GM21447 (cell line): ENCODE results near the gene FARS2.
"Not testable (repeated sequence)": the region's sequence is repeated elsewhere in the genome, so short reads cannot be mapped to it uniquely, and the experiment has no call there.

ENCODE experiments used
- ATAC-seq: cut with Tn5 transposase; IDR thresholded peaks from one replicate; pipeline ENCODE4 v1.9.1; 2021; ENCODE audit not compliant: unreplicated experiment

The FARS2 gene

GRCh38 chr6:5563086-5563485, 301.8 kb downstream of the FARS2 start:
- no peak for ATAC-seq

DNA sequence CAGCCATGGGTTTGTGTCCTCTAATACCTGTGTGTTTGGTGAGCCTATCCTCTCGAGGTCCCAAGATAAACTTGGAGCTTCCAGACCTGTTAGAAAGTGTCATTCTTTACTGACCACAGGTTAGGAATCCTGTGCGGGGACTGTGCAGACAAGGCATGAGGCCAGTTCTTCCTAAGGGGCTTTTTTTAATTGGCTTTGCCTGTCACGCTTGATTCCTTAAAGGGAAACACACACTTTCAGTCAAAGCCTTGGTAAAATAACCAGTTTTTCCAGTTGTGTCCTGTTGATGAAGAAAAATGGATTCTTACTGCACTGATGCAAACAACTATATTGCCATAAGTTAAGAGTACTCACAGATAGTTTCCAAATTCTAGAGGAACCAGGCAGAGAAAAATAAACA, 303.4 kb downstream of the FARS2 start:
- not testable (repeated sequence) for ATAC-seq

GRCh38 chr6:5565971-5566370, 304.7 kb downstream of the FARS2 start:
- no peak for ATAC-seq

DNA sequence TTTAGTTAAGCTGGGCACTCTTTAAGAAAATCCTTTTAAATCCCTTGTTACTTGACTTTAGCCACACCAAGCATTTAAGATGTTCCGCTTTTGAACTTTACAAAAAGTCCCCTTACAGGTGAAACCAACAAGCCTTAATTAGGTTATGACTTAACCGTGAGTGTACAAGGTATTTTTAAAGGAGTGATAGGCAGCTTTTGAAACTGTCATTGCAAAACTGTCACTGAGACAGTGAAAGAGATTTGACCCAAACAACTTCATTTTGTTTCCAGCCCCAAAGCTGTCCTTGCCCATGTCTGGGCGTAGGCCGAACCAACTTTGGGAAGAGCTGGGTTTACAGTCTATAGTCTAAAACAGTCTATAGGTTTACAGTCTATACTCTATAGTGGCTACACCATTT, 305.4 kb downstream of the FARS2 start:
- ATAC-seq, result peak; percentile 67

DNA sequence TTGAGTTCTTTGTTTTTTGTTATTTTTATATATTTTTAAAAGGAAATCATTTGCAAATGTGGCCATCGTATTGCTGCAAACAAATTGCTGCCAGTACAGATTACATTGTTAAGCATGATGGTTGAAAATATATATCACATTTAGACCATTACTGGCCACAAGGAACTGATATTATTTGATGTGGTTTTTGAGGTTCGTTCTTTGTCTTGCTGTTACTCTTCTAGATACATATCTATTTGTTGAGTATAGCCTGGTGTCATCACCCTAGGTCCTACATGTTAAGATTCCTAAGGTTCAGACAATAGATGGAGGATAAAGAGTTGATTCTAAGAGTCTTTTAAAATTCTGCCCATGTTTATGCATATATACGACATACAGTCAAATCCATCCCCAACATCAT, 306.0 kb downstream of the FARS2 start:
- ATAC-seq, result no peak

GRCh38 chr6:5567890-5568289, 306.6 kb downstream of the FARS2 start:
- ATAC-seq, result no peak

DNA sequence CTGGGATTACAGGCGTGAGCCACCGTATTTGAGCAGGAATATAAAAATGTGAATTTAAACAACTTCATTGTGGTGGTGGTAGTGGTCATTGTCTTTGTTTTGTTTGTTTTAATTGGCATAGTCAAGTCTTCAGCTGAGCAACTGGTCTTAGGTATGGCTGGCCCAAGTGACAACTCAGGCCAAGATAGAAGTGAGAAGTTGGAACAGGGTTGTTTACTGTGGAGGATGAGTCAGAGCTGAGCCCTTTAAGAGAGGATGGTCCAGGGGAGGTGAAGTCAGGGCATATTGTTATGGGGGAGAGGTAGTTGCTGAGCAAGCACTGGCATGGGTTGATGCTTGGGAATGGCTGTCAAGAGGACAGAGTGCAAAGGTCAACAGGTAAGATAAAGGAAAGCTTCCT, 308.2 kb downstream of the FARS2 start:
- no peak for ATAC-seq

GRCh38 chr6:5570641-5571040, 309.3 kb downstream of the FARS2 start:
- ATAC-seq, result no peak

GRCh38 chr6:5580736-5581581, 319.6 kb downstream of the FARS2 start:
- no peak for ATAC-seq

DNA sequence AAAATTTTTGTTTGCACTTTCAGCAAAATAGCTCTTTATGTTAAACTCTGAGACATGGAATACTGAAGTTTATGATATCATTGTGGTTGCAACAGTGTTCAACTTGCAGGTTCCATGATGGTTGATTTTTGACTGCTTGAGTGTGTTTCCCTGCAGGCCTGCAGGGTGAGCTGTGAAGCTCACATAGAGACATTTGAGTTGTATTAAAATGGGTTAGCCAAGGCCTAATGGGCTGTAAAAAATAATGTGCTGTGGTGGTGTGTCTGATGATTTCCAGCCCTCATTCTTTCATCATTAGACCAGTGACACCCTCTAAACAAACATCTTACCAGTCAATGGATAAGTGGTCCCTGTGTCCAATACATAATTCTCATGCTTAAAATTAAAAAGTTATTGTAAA, 321.4 kb downstream of the FARS2 start:
- no peak for ATAC-seq

GRCh38 chr6:5583528-5583927, 322.2 kb downstream of the FARS2 start:
- ATAC-seq, result no peak

DNA sequence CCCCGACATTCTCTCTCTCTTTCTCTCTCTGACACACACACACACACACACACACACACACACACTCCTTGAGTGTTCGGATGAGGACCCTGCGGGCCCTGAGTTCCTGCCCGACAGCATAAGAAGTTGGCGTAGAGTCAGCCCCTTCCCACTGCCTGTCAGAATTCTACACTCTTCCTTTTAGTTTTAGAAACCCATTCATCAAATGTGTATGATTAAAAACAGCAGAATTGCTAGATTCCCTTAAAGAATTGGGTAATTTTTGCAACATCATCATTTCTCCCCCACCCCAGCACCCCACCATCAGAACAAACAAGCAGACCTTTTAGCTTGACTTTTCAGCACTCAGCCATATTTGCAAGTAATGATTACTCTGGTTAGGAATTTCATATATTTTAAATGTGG, 322.8 kb downstream of the FARS2 start:
- no peak for ATAC-seq

DNA sequence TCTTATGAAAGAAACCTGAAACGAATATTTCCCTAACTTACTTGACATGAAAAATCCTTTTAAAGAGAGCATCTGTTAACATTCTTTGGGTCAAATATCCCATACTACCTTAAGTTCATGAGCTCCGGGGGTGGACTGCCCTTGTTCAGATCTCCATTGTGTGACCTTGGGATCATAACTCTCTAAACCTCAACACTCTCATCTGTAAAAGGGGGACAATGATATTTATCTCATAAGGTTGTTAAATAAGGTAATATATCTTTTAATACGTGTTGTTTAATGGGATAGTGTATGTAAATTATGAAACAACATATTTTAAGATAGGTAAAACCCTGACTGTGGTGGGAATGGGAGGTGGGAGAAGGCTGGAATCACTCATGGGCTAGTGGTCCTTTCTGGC, 326.3 kb downstream of the FARS2 start:
- ATAC-seq, result no peak

GRCh38 chr6:5589422-5590141, 328.3 kb downstream of the FARS2 start:
- ATAC-seq, result no peak

- no peak for ATAC-seq
These were observed 328.9 kb downstream of the FARS2 start for GRCh38 chr6:5590187-5590586.

- ATAC-seq, result no peak
These were observed 331.7 kb downstream of the FARS2 start for GRCh38 chr6:5592886-5593519.

GRCh38 chr6:5595184-5595583, 333.9 kb downstream of the FARS2 start:
- ATAC-seq, result no peak

GRCh38 chr6:5597413-5597812, 336.1 kb downstream of the FARS2 start:
- no peak for ATAC-seq

DNA sequence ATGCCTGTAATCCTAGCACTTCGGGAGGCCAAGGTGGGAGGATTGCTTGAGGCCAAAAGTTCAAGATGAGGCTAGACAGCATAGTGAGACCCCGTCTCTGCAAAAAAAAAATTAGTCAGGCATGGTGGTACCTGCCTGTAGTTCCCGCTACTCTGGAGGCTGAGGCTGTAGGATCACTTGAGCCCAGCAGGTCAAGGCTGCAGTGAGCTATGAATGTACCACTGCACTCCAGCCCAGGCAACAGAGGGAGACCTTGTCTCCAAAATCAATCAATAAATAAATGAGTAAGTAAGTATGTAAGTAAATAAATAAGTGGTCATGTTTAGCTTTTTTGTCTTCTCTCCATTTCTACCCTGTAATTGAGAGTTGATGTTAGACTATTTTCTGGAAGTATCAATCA, 336.8 kb downstream of the FARS2 start:
- no peak for ATAC-seq

GRCh38 chr6:5599127-5599526, 337.8 kb downstream of the FARS2 start:
- ATAC-seq, result no peak

- ATAC-seq, result no peak
These were observed 344.6 kb downstream of the FARS2 start for GRCh38 chr6:5605937-5606336.

DNA sequence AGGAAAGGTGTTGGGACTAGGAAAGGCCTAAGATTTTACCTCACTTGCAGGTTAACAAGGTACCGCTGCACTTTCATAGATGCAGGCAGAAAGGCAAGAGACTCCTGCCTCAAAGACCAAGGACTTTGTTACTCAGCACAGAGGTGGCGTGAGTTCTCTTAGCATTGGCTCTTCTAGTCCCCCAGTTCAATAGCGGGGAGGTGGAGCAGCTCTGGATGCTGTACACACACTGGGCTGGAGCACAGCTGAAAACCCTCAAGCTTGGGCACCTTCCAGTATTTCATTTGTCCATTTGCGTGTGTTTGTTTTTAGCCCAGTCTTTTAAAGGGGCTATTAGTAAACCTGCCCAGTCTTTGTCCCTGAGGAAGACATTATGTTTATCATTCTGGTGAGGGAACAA, 345.2 kb downstream of the FARS2 start:
- ATAC-seq, result no peak
